Measurements from ENCODE around the gene BCAS3. TPM values are rescaled to one million over a fixed set of nuclear protein-coding genes. Genes with fewer than 3 reads are reported as not detected.

Gene BCAS3
- total RNA-seq, 1 donor from 2014 or later = 14.5 TPM

GRCh38 chr17:60939318-60939717, 261.7 kb downstream of the BCAS3 start:
- Histone ChIP-seq H4K20me1 (ENCODE audit: insufficient read depth, low read length) (no peaks in the 10 kb centered on the region), H3K4me2 (ENCODE audit: low read length) (no peak overlapping the region), H3K9ac (ENCODE audit: low read length) (no peak overlapping the region), H3K27me3 (ENCODE audit: insufficient read depth, low read length) (no peaks in the 10 kb centered on the region), H3K79me2 (ENCODE audit: insufficient read depth, low read length) (no peaks in the 10 kb centered on the region), H3K27ac (ENCODE audit: low read depth, low read length) (no peak overlapping the region), H2AFZ (ENCODE audit: low read depth, low read length) (no peak overlapping the region), H3K4me3 (ENCODE audit: insufficient read depth, low read depth, low read length) (no peak overlapping the region), H3K4me1 (ENCODE audit: insufficient read depth, low read length) (peaks cover 2% of the 10 kb centered on the region), H3K9me3 (ENCODE audit: insufficient read depth, low read depth, low read length) (no peaks in the 10 kb centered on the region), H3K36me3 (ENCODE audit: insufficient read depth, low read length) (no peaks in the 10 kb centered on the region)
- H3K27me3 Mint-ChIP-seq (ENCODE audit: low read depth, unreplicated experiment) = no peaks in the 10 kb centered on the region
- no peaks in the 10 kb centered on the region for H3K36me3 Mint-ChIP-seq (ENCODE audit: low read depth, unreplicated experiment)
- no peaks in the 10 kb centered on the region for H3K9me3 Mint-ChIP-seq (ENCODE audit: unreplicated experiment)
- TF ChIP-seq CTCF (IDR thresholded peaks at IDR 0.05; ENCODE audit: insufficient read depth, low read depth, low read length) (no peak), EZH2 (IDR thresholded peaks at IDR 0.05; ENCODE audit: insufficient read depth, low read length) (no peak)
- peaks cover 6% of the 10 kb centered on the region for H3K4me1 Mint-ChIP-seq (ENCODE audit: low read depth, unreplicated experiment)
- no peak overlapping the region for H3K4me3 Mint-ChIP-seq (ENCODE audit: unreplicated experiment)
- H3K27ac Mint-ChIP-seq (ENCODE audit: unreplicated experiment) = no peak overlapping the region
- DNase-seq (ENCODE audit: low read depth) = no peak
- FAIRE-seq = no peak

GRCh38 chr17:60941028-60941427, 263.4 kb downstream of the BCAS3 start:
- Mint-ChIP-seq H3K27ac (ENCODE audit: unreplicated experiment) (no peak overlapping the region), H3K4me3 (ENCODE audit: unreplicated experiment) (no peak overlapping the region), H3K4me1 (ENCODE audit: low read depth, unreplicated experiment) (peaks cover 6% of the 10 kb centered on the region), H3K27me3 (ENCODE audit: low read depth, unreplicated experiment) (no peaks in the 10 kb centered on the region), H3K9me3 (ENCODE audit: unreplicated experiment) (no peaks in the 10 kb centered on the region), H3K36me3 (ENCODE audit: low read depth, unreplicated experiment) (no peaks in the 10 kb centered on the region)
- peak overlapping the region; percentile 43 for H3K4me2 ChIP-seq (ENCODE audit: low read length)
- DNase-seq (ENCODE audit: low read depth) = peak; percentile 99
- H3K36me3 ChIP-seq (ENCODE audit: insufficient read depth, low read length) = no peaks in the 10 kb centered on the region
- FAIRE-seq = no peak
- H3K4me1 ChIP-seq (ENCODE audit: insufficient read depth, low read length) = peaks cover 2% of the 10 kb centered on the region
- no peak overlapping the region for H2AFZ ChIP-seq (ENCODE audit: low read depth, low read length)
- TF ChIP-seq CTCF (IDR thresholded peaks at IDR 0.05; ENCODE audit: insufficient read depth, low read depth, low read length) (no peak), EZH2 (IDR thresholded peaks at IDR 0.05; ENCODE audit: insufficient read depth, low read length) (no peak)
- H4K20me1 ChIP-seq (ENCODE audit: insufficient read depth, low read length) = no peaks in the 10 kb centered on the region
- H3K27ac ChIP-seq (ENCODE audit: low read depth, low read length) = peak overlapping the region; percentile 6
- no peaks in the 10 kb centered on the region for H3K79me2 ChIP-seq (ENCODE audit: insufficient read depth, low read length)
- H3K9me3 ChIP-seq (ENCODE audit: insufficient read depth, low read depth, low read length) = no peaks in the 10 kb centered on the region
- no peaks in the 10 kb centered on the region for H3K27me3 ChIP-seq (ENCODE audit: insufficient read depth, low read length)
- peak overlapping the region; percentile 11 for H3K9ac ChIP-seq (ENCODE audit: low read length)
- no peak overlapping the region for H3K4me3 ChIP-seq (ENCODE audit: insufficient read depth, low read depth, low read length)

GRCh38 chr17:60941571-60941970, 263.9 kb downstream of the BCAS3 start:
- H3K9ac ChIP-seq (ENCODE audit: low read length) = no peak overlapping the region
- no peak overlapping the region for H3K4me2 ChIP-seq (ENCODE audit: low read length)
- Mint-ChIP-seq H3K27me3 (ENCODE audit: low read depth, unreplicated experiment) (no peaks in the 10 kb centered on the region), H3K9me3 (ENCODE audit: unreplicated experiment) (no peaks in the 10 kb centered on the region), H3K4me3 (ENCODE audit: unreplicated experiment) (no peak overlapping the region), H3K4me1 (ENCODE audit: low read depth, unreplicated experiment) (peaks cover 6% of the 10 kb centered on the region), H3K27ac (ENCODE audit: unreplicated experiment) (no peak overlapping the region), H3K36me3 (ENCODE audit: low read depth, unreplicated experiment) (no peaks in the 10 kb centered on the region)
- no peak overlapping the region for H2AFZ ChIP-seq (ENCODE audit: low read depth, low read length)
- DNase-seq (ENCODE audit: low read depth) (no peak), FAIRE-seq (no peak)
- H3K27ac ChIP-seq (ENCODE audit: low read depth, low read length) = no peak overlapping the region
- H3K9me3 ChIP-seq (ENCODE audit: insufficient read depth, low read depth, low read length) = no peaks in the 10 kb centered on the region
- no peaks in the 10 kb centered on the region for H4K20me1 ChIP-seq (ENCODE audit: insufficient read depth, low read length)
- no peak overlapping the region for H3K4me3 ChIP-seq (ENCODE audit: insufficient read depth, low read depth, low read length)
- TF ChIP-seq CTCF (IDR thresholded peaks at IDR 0.05; ENCODE audit: insufficient read depth, low read depth, low read length) = no peak
- no peaks in the 10 kb centered on the region for H3K36me3 ChIP-seq (ENCODE audit: insufficient read depth, low read length)
- no peaks in the 10 kb centered on the region for H3K79me2 ChIP-seq (ENCODE audit: insufficient read depth, low read length)
- H3K27me3 ChIP-seq (ENCODE audit: insufficient read depth, low read length) = no peaks in the 10 kb centered on the region
- peaks cover 2% of the 10 kb centered on the region for H3K4me1 ChIP-seq (ENCODE audit: insufficient read depth, low read length)
